Measurements from ENCODE around the gene FNIP1. TPM values are rescaled to one million over a fixed set of nuclear protein-coding genes. Genes with fewer than 3 reads are reported as not detected.

FNIP1 gene
- polyA plus RNA-seq, 1 donor (not counting 4 experiments of a cell fraction or from before 2014, with no cell fraction given), result 14.6 TPM

- peaks cover 60% of the 10 kb centered on the region for H3K79me2 ChIP-seq (ENCODE audit: control insufficient read depth, insufficient read depth, low read length)
- H3K9ac ChIP-seq (ENCODE audit: control insufficient read depth, extremely low read depth, insufficient read depth, low read length), result peak overlapping the region; percentile 99
- no peak overlapping the region for H2AFZ ChIP-seq (ENCODE audit: control insufficient read depth, low read length)
- peaks cover 11% of the 10 kb centered on the region for H3K4me1 ChIP-seq (ENCODE audit: control insufficient read depth, extremely low read depth, insufficient read depth, low read length)
- H3K4me3 ChIP-seq (ENCODE audit: control insufficient read depth in 2 of 3, extremely low read depth in 1 of 3, insufficient read depth in 2 of 3, low read depth in 1 of 3, low read length in 3 of 3), result peak overlapping the region; percentile 92 to 100 (median 96)
- TF ChIP-seq EZH2 (IDR thresholded peaks at IDR 0.05; ENCODE audit: low read length) (no peak), CTCF (optimal IDR thresholded peaks at IDR 0.05 in 1 of 3, IDR thresholded peaks at IDR 0.05 in 1 of 3, conservative IDR thresholded peaks at IDR 0.05 in 1 of 3; ENCODE audit: extremely low read depth in 1 of 3, insufficient read depth in 2 of 3, low read length in 3 of 3) (no peak)
- no peak for DNase-seq (ENCODE audit: low read depth, low spot score)
- H4K20me1 ChIP-seq (ENCODE audit: control insufficient read depth, extremely low read depth, insufficient read depth, low read length), result no peaks in the 10 kb centered on the region
- peaks cover 3% of the 10 kb centered on the region for H3K9me1 ChIP-seq (ENCODE audit: control insufficient read depth, extremely low read depth, insufficient read depth, low read length)
- H3K36me3 ChIP-seq (ENCODE audit: control insufficient read depth in 2 of 2, extremely low read depth in 1 of 2, insufficient read depth in 2 of 2, low read length in 2 of 2), result no peaks in the 10 kb centered on the region
- FAIRE-seq, result no peak
- no peaks in the 10 kb centered on the region for H3K9me3 ChIP-seq (ENCODE audit: control insufficient read depth, low read depth, low read length)
- peak overlapping the region; percentile 96 for H3K4me2 ChIP-seq (ENCODE audit: control insufficient read depth, extremely low read depth, insufficient read depth, low read depth, low read length)
- H3K27me3 ChIP-seq (ENCODE audit: control insufficient read depth, extremely low read depth, insufficient read depth, low read length), result no peaks in the 10 kb centered on the region
- peak overlapping the region; percentile 97 for H3K27ac ChIP-seq (ENCODE audit: control insufficient read depth, insufficient read depth, low read length)
- dilution Hi-C loops (cut with MboI; ENCODE audit: extremely low pct_ligation_motif_present, low sequenced_read_pairs), result no loop called here
These were observed 1.6 kb downstream of the FNIP1 start for GRCh38 chr5:131795228-131795627.

GRCh38 chr5:131794586-131794985, 2.2 kb downstream of the FNIP1 start:
- H3K27ac ChIP-seq (ENCODE audit: control insufficient read depth, insufficient read depth, low read length), result no peak overlapping the region
- H2AFZ ChIP-seq (ENCODE audit: control insufficient read depth, low read length), result no peak overlapping the region
- no peaks in the 10 kb centered on the region for H3K36me3 ChIP-seq (ENCODE audit: control insufficient read depth in 2 of 2, extremely low read depth in 1 of 2, insufficient read depth in 2 of 2, low read length in 2 of 2)
- no peaks in the 10 kb centered on the region for H3K27me3 ChIP-seq (ENCODE audit: control insufficient read depth, extremely low read depth, insufficient read depth, low read length)
- peak overlapping the region; percentile 96 for H3K4me2 ChIP-seq (ENCODE audit: control insufficient read depth, extremely low read depth, insufficient read depth, low read depth, low read length)
- dilution Hi-C loops (cut with MboI; ENCODE audit: extremely low pct_ligation_motif_present, low sequenced_read_pairs), result no loop called here
- peaks cover 3% of the 10 kb centered on the region for H3K9me1 ChIP-seq (ENCODE audit: control insufficient read depth, extremely low read depth, insufficient read depth, low read length)
- TF ChIP-seq CTCF (optimal IDR thresholded peaks at IDR 0.05 in 1 of 3, IDR thresholded peaks at IDR 0.05 in 1 of 3, conservative IDR thresholded peaks at IDR 0.05 in 1 of 3; ENCODE audit: extremely low read depth in 1 of 3, insufficient read depth in 2 of 3, low read length in 3 of 3), result no peak
- no peak for TF ChIP-seq EZH2 (IDR thresholded peaks at IDR 0.05; ENCODE audit: low read length)
- H3K4me3 ChIP-seq (ENCODE audit: control insufficient read depth in 2 of 3, extremely low read depth in 1 of 3, insufficient read depth in 2 of 3, low read depth in 1 of 3, low read length in 3 of 3), result peak overlapping the region in 1 of 3 experiments; percentile 4
- H3K79me2 ChIP-seq (ENCODE audit: control insufficient read depth, insufficient read depth, low read length), result peaks cover 66% of the 10 kb centered on the region
- peaks cover 11% of the 10 kb centered on the region for H3K4me1 ChIP-seq (ENCODE audit: control insufficient read depth, extremely low read depth, insufficient read depth, low read length)
- H3K9ac ChIP-seq (ENCODE audit: control insufficient read depth, extremely low read depth, insufficient read depth, low read length), result no peak overlapping the region
- FAIRE-seq, result no peak
- no peaks in the 10 kb centered on the region for H4K20me1 ChIP-seq (ENCODE audit: control insufficient read depth, extremely low read depth, insufficient read depth, low read length)
- no peak for DNase-seq (ENCODE audit: low read depth, low spot score)
- no peaks in the 10 kb centered on the region for H3K9me3 ChIP-seq (ENCODE audit: control insufficient read depth, low read depth, low read length)

Data from keratinocyte (primary cell).